ENCODE measurements around the gene IL34. TPM values are rescaled to one million over a fixed set of nuclear protein-coding genes. Genes with fewer than 3 reads are reported as not detected.

IL34 gene
- total RNA-seq, 3 donors from 2014 or later (not counting 1 experiment from before 2014, with no cell fraction given): 0.48 to 0.54 TPM; not detected in 1

DNA sequence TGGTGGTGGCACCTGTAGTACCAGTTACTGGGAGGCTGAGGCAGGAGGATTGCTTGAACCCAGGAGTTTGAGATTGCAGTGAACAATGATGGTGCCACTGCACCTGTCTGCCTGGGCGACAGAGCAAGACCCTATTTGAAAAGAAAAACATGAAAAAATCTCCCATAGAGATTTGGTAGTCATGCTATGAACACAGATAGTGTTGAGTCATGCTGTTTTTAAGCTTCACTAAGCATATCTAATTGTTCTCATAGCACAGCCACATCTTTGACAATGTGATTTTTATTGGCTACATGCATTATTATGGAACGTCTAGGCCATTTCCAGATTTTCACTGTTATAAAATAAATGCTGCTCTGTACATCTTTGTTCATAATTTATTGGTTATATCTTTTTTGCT lies 6.0 kb downstream of the IL34 start:
- Mint-ChIP-seq H3K36me3 (no peaks in the 10 kb centered on the region), H3K27ac (no peak overlapping the region), H3K9me3 (no peaks in the 10 kb centered on the region), H3K27me3 (ENCODE audit: low read depth in 2 of 2) (peaks cover 0 to 6% of the 10 kb centered on the region in 2 donors), H3K4me1 (peaks cover 5 to 6% of the 10 kb centered on the region in 2 donors), H3K4me3 (no peak overlapping the region)
- DNase-seq (no peak), ATAC-seq (no peak)
- H3K4me1 ChIP-seq (ENCODE audit: control insufficient read depth, insufficient read depth, low read length): peaks cover 4% of the 10 kb centered on the region
- intact Hi-C loops (cut with micrococcal nuclease): loop anchor here (5.0 to 10.0 kb wide), 3 partner anchors 280 to 948 kb away; no protein-coding TSS in a partner anchor
- no peaks in the 10 kb centered on the region for H3K27me3 ChIP-seq (ENCODE audit: control insufficient read depth, insufficient read depth, low read length)
- WGBS (ENCODE audit: insufficient coverage): 71% methylated on average over 1 of the region's 2 CpGs
- H3K4me3 ChIP-seq (ENCODE audit: low read length): no peak overlapping the region
- H3K27ac ChIP-seq (ENCODE audit: low read length): no peak overlapping the region
- no peaks in the 10 kb centered on the region for H3K9me3 ChIP-seq (ENCODE audit: control insufficient read depth, insufficient read depth, low read length)
- TF ChIP-seq, protein P1, sequence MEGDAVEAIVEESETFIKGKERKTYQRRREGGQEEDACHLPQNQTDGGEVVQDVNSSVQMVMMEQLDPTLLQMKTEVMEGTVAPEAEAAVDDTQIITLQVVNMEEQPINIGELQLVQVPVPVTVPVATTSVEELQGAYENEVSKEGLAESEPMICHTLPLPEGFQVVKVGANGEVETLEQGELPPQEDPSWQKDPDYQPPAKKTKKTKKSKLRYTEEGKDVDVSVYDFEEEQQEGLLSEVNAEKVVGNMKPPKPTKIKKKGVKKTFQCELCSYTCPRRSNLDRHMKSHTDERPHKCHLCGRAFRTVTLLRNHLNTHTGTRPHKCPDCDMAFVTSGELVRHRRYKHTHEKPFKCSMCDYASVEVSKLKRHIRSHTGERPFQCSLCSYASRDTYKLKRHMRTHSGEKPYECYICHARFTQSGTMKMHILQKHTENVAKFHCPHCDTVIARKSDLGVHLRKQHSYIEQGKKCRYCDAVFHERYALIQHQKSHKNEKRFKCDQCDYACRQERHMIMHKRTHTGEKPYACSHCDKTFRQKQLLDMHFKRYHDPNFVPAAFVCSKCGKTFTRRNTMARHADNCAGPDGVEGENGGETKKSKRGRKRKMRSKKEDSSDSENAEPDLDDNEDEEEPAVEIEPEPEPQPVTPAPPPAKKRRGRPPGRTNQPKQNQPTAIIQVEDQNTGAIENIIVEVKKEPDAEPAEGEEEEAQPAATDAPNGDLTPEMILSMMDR (IDR thresholded peaks at IDR 0.05): no peak
- H3K36me3 ChIP-seq (ENCODE audit: control insufficient read depth, insufficient read depth, low read length): no peaks in the 10 kb centered on the region

GRCh38 chr16:70653406-70653805 lies 7.0 kb downstream of the IL34 start:
- Mint-ChIP-seq H3K27ac (no peak overlapping the region), H3K27me3 (ENCODE audit: low read depth in 2 of 2) (peaks cover 0 to 6% of the 10 kb centered on the region in 2 donors), H3K4me1 (peaks cover 5 to 6% of the 10 kb centered on the region in 2 donors), H3K9me3 (no peaks in the 10 kb centered on the region), H3K36me3 (no peaks in the 10 kb centered on the region), H3K4me3 (no peak overlapping the region)
- WGBS (ENCODE audit: insufficient coverage): 87% methylated on average over 4 of the region's 4 CpGs
- Histone ChIP-seq H3K27ac (ENCODE audit: low read length) (no peak overlapping the region), H3K9me3 (ENCODE audit: control insufficient read depth, insufficient read depth, low read length) (no peaks in the 10 kb centered on the region), H3K4me1 (ENCODE audit: control insufficient read depth, insufficient read depth, low read length) (peaks cover 4% of the 10 kb centered on the region), H3K27me3 (ENCODE audit: control insufficient read depth, insufficient read depth, low read length) (no peaks in the 10 kb centered on the region), H3K4me3 (ENCODE audit: low read length) (no peak overlapping the region), H3K36me3 (ENCODE audit: control insufficient read depth, insufficient read depth, low read length) (no peaks in the 10 kb centered on the region)
- DNase-seq: no peak
- no peak for ATAC-seq
- intact Hi-C loops (cut with micrococcal nuclease): loop anchor here (5.0 to 10.0 kb wide), 3 partner anchors 281 to 949 kb away; no protein-coding TSS in a partner anchor
- TF ChIP-seq, protein P1 (IDR thresholded peaks at IDR 0.05): no peak

DNA sequence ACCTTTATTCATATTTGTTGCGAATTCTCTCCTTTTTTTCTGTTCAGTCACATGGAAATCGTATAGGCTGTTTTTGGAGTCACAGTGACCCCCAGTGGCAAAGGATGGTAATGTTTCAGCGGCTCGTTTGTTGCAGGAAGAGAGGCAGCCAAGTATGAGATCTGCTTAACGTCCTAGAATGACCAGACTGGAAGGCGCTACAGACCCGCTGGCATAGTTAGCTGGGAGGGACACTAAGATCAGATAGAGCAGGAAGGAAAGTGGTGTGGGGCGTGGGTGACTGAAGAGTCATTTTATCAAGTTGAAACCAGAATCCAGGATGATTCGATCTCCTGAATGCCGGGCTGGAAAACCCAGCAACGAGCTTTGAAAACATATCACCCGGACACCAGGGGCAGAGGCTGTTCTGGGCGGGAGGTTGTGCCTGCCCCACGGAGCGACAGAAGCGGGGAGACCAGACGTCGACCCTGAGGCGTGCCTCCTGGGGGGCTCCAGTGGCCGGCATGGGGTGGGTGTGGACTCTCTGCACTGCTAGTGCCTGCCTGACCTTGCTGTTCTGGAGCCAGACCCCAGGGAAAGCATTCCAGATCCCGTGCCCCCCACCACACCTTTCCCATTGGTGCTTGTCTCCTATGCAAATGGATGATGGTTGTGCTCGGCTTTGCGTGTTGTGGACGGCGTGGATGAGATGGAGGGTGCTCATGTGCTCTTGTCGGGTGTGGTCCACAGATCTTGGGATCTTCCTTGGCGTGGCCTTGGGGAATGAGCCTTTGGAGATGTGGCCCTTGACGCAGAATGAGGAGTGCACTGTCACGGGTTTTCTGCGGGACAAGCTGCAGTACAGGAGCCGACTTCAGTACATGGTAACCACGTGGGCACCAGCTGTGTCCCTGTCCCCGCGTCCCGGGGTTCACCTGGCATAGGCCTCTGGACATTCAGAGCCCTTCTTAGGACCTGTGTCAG lies 7.7 kb downstream of the IL34 start:
- peaks cover 0 to 6% of the 10 kb centered on the region in 2 donors for H3K27me3 Mint-ChIP-seq (ENCODE audit: low read depth in 2 of 2)
- H3K4me3 Mint-ChIP-seq: peak overlapping the region; percentile 41
- 57% methylated on average over 34 of the region's 35 CpGs for WGBS (ENCODE audit: insufficient coverage)
- H3K36me3 Mint-ChIP-seq: no peaks in the 10 kb centered on the region
- Histone ChIP-seq H3K27ac (ENCODE audit: low read length) (no peak overlapping the region), H3K4me3 (ENCODE audit: low read length) (no peak overlapping the region), H3K27me3 (ENCODE audit: control insufficient read depth, insufficient read depth, low read length) (no peaks in the 10 kb centered on the region), H3K9me3 (ENCODE audit: control insufficient read depth, insufficient read depth, low read length) (no peaks in the 10 kb centered on the region), H3K36me3 (ENCODE audit: control insufficient read depth, insufficient read depth, low read length) (no peaks in the 10 kb centered on the region), H3K4me1 (ENCODE audit: control insufficient read depth, insufficient read depth, low read length) (peaks cover 4% of the 10 kb centered on the region)
- TF ChIP-seq, protein P1 (IDR thresholded peaks at IDR 0.05): peak; percentile 87
- no peaks in the 10 kb centered on the region for H3K9me3 Mint-ChIP-seq
- ATAC-seq: peak; percentile 81 to 86 (median 83)
- intact Hi-C loops (cut with micrococcal nuclease): loop anchor here (5.0 to 10.0 kb wide), 3 partner anchors 282 to 949 kb away; no protein-coding TSS in a partner anchor
- H3K4me1 Mint-ChIP-seq: peaks cover 5 to 6% of the 10 kb centered on the region in 2 donors
- DNase-seq: peak; percentile 71 to 87
- H3K27ac Mint-ChIP-seq: no peak overlapping the region

Measured in natural killer cell (primary cell).